GM18520 (cell line): ENCODE data around the gene CSTB.

Experiments used
- ATAC-seq: cut with Tn5 transposase; IDR thresholded peaks from one replicate; pipeline ENCODE4 v1.9.1; 2021; ENCODE audit not compliant: unreplicated experiment

The CSTB gene

DNA sequence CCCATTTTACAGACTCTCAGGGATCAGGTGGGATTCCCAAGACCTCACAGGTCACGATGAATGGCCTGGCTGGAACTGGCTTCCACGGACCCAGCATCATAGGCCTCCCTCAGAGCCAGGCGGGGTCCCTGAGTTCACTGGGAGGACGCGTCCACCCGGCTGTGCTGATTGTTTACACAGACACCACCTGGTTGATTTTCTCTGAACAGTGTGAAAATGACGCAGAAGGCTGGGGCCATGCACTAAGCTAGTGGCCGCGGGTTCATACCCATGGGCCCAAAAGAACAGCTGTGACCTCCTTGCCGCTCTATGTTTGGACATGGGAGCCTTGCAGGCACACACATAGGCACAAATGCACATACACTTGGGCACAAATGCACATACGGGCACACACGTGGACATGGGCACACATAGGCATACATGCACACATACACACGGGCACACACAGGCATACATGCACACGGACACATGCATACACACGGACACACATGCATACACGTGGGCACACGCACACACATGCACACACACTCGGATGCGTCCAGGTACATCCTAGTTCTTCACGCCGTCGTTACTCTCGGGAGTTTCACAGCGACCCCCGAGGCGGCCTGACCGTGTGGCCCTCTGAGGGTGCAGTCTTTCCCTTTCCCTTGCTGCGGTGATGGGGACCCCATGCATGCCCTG, 23.2 kb downstream of the CSTB start:
- ATAC-seq, result no peak

DNA sequence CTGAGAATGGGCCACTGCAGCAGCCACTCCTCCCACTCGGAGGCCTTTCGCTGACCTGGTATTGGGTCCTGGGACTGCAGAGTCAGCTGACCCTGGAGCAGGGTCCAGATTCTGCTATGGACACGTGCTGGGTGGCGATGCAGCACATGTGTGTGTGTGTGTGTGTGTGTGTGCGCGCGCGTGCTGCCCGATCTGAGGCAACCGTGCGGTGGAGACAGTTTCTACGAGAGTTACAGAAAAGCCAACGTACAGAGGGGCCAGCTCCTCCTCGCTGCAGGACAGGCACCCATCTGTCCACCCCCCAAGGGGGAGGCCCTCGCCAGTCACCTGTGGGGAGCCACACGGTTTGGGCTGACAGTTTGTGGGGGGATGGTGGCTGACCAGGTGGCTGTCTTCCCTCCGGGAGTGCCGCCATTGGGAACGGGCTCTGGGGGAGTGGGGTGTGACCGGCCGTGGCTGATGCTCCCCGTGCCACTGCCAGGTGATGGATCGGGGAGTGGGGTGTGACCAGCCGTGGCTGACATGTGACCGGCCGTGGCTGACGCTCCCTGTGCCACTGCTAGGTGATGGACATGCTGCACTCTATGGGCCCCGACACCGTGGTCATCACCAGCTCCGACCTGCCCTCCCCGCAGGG, 24.0 kb downstream of the CSTB start:
- no peak for ATAC-seq

GRCh38 chr21:43750339-43751033, 25.6 kb downstream of the CSTB start:
- ATAC-seq, result no peak

DNA sequence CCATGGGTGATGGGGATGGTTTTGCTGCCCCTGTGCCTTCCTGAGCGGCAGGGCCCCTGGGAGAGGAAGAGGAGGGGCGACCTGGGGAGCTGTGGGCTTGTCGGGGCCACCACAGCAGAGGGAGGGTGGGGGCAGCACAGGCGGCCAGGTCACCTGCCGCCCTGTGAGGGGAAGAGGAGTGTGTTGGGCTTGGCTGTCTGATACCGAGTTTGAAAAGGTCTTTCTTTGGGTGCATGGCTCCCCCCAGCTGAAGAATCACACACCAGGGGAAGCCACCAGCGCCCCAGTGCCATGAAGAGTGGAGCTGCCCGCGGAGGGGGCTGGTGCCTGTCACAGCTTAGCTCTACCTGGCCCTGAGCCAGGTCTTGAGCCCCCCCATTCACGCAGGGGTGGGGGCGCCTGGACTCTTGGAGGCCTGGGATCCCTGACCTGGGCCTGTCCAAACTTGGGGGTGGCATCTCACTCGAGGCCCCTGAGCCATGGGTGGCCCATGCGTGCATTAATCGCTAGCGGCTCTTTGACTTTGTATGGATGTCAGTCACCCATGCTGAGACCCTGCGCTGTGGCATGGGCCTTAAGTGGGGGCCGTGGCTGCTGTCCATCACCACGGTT, 26.4 kb downstream of the CSTB start:
- no peak for ATAC-seq

DNA sequence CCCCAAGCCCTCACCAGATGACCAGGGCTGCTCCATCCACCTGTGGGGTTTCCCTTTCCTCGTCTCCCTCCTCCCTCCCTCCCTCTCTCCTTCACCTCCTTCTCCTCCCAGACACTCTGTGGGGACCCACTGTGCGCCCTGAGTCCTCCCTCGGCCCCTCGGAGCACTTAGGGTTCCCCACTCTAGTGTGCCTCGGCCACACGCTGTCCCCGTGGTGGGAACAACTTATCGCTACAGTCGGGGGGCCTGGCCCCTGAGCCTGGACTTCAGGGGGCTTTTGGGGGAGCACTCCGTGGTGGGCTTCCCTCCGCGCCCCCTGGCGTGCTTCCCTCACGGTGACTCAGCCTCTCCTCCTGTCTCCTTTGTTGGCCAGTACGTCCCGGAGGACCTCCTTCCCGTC, 27.5 kb downstream of the CSTB start:
- ATAC-seq, result no peak

DNA sequence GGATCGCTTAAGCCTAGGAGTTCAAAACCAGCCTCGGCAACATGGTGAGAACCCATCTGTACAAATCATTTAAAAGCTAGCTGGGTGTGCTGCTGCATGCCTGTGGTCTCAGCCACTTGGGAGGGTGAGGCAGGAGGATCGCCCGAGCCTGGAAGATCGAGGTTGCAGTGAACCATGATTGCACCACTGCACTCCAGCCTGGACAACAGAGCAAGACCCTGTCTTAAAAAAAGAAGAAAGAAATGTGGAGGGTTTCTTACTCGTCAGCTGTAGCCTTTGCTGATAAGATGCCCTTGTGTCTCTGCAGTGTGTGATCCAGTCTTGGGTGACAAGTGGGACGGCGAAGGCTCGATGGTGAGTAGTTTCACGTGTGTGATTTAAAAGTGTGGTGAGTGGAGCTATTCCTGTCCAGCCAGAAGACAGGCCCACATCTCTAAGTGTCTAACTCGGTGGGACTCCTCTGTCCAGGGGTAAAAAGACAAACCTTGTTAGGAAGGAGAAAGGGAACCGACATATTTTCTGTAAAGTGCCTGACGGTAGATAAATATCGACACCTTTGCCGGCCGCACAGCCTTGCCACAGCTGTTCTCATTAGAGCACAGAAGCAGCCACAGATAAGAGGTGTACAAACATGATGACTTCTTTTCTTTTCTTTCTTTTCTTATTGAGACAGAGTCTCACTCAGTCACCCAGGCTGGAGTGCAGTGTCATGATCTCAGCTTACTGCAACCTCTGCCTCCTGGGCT, 30.2 kb downstream of the CSTB start:
- no peak for ATAC-seq

GRCh38 chr21:43744725-43745124, 31.4 kb downstream of the CSTB start:
- no peak for ATAC-seq

- no peak for ATAC-seq
Observed at GRCh38 chr21:43743947-43744346, 32.2 kb downstream of the CSTB start.

DNA sequence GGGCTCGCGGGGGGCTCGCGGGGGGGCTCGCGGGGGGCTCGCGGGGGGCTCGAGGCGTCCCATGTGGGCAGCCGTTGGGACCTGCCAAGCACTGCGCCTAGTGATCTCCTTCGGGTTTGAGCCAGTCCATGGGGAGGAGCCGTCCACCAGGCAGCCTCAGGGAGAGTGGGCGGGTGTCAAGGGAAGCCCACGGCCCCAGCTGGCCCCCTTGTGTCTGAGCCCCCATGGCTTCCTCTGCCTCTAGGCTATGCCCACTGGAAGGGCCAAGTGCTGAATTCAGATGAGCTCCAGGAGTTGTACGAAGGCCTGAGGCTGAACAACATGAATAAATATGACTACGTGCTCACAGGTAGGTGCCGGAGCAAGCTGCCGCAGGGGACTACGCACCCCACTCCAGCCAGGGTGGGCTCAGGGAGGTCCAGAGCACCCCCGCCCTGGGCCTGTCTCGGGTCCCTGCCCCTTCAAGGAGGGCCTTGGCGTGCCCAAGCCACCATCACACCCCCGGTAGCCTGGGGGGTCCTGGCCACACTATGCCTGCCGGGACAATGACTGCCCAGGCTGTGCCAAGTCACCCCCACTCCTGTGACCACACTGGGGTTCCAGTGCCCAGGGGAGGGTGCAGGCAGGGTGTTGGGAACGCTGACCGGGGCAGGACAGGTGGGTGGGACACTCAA, 34.5 kb downstream of the CSTB start:
- no peak for ATAC-seq

GRCh38 chr21:43740497-43741156, 35.5 kb downstream of the CSTB start:
- ATAC-seq, result no peak

- ATAC-seq, result no peak
Observed at GRCh38 chr21:43739621-43740435, 36.3 kb downstream of the CSTB start.

- no peak for ATAC-seq
Observed at GRCh38 chr21:43737158-43737950, 38.8 kb downstream of the CSTB start.

DNA sequence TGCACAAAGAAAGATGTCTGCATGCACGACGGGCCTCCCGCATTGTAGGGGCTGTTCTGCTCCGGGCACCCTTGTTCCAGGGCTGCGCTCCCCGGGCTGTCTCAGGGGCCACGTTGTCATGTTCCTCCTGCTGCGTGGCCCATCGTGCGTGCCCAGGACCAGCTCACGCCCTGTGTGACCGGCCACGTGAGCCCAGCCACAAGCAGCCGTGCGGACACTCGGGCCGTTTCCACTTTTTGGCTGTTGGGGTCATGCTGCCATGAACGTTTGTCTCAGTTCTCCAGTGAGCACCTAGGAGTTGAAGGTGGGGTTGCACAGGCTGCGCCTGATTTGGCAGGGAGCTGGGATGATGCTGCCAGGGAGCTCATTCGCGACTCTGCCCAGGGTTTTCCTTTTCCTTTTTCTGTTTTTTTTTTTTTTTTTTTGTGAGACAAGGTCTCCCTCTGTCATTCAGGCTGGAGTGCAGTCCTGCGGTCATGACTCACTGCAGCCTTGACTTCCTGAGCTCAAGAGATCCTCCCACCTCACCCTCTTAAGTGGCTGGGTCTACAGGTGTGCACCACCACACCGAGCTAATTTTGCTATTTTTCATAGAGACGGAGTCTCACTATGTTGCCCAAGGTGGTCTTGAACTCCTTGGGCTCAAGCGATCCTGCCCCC, 39.8 kb downstream of the CSTB start:
- ATAC-seq, result no peak

GRCh38 chr21:43735236-43736091, 40.6 kb downstream of the CSTB start:
- no peak for ATAC-seq

DNA sequence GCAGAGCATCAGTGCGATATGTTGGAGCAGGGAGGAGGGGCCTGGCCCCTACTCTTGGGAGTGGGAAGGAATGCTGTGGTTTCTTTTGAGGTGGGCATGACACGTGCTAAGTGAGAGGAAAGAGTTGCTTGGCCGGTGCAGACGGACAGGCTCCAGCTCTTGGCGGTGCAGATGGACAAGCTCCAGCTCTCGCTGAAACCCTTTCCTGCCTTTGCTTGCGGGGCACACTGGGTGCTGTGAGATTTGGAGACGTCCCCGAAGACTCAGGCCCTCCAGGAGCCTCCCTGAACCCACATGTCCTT, 41.2 kb downstream of the CSTB start:
- ATAC-seq, result no peak

- no peak for ATAC-seq
Observed at GRCh38 chr21:43734131-43734927, 41.8 kb downstream of the CSTB start.
